CD4-positive, alpha-beta T cell treated with Interleukin-2 at 100 ng/mL for 4 hours (primary cell): Measurements from ENCODE around the gene RSPH1.
"Not testable (repeated sequence)": the region's sequence is repeated elsewhere in the genome, so short reads cannot be mapped to it uniquely, and the experiment has no call there.

Source experiments
- DNase-seq: peaks from one replicate; pipeline ENCODE4 v3.0.0-alpha.2; 2020; ENCODE audit warnings: low spot score

The RSPH1 gene

GRCh38 chr21:42486072-42486471 lies 10.0 kb downstream of the RSPH1 start:
- no peak for DNase-seq

DNA sequence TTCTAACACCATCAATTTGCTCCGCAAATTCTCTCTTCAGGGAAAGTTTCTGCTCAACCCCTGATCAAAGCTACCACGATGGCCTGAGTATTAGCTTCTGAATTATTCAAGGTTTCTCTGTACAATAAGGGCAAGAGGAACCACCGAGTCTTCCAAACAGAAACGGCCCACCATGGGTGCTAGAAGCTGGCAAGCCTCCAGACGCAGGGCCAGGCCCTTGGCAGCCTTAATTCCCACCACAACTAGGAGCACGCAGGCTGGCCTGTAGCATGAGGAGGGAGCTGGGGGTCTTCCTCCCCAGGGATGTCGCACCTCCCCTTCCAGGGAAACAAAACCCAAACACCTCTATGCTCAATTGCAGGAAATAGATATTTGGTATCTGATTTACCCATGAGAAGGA lies 11.1 kb downstream of the RSPH1 start:
- DNase-seq, result no peak

- DNase-seq, result no peak
Observed at GRCh38 chr21:42481169-42481568, 14.9 kb downstream of the RSPH1 start.

DNA sequence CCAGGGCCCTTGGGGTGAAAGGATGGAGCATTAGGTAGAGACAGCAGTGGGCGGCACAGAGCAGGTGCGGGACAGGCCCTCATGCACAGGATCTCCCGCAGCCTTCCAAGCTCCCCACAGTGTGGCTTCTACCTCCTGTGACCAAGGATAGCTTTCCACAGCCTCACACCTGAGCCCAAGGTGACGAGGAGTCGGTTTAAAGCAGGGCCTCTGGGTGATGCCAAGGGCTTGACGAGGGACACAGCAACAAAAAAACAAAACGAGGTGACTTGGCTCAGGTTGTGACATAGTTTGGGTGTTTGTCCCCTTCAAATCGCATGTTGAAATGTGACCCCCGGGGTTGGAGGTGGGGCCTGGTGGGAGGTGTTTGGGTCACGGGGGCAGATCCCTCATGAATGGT lies 15.3 kb downstream of the RSPH1 start:
- no peak for DNase-seq

GRCh38 chr21:42479582-42479981 lies 16.4 kb downstream of the RSPH1 start:
- no peak for DNase-seq

DNA sequence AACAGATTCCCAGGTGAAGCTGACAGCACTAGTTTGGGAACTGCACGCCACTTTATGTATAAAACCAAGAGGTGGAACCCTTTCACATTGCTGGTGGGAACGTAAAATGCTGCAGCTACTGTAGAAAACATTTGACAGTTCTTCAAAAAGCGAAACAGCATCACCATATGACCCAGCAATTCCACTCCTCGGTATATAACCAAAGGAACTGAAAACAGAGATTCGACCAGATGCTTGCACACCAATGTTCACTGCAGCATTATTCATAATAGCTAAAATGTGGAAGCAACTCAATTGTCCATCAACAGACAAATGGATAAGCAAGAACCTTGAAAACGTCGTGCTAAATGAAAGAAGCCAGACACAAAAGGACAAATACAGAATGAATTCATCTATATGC lies 17.5 kb downstream of the RSPH1 start:
- no peak for DNase-seq

- DNase-seq, result no peak
Observed at GRCh38 chr21:42476388-42477331, 19.4 kb downstream of the RSPH1 start.

DNA sequence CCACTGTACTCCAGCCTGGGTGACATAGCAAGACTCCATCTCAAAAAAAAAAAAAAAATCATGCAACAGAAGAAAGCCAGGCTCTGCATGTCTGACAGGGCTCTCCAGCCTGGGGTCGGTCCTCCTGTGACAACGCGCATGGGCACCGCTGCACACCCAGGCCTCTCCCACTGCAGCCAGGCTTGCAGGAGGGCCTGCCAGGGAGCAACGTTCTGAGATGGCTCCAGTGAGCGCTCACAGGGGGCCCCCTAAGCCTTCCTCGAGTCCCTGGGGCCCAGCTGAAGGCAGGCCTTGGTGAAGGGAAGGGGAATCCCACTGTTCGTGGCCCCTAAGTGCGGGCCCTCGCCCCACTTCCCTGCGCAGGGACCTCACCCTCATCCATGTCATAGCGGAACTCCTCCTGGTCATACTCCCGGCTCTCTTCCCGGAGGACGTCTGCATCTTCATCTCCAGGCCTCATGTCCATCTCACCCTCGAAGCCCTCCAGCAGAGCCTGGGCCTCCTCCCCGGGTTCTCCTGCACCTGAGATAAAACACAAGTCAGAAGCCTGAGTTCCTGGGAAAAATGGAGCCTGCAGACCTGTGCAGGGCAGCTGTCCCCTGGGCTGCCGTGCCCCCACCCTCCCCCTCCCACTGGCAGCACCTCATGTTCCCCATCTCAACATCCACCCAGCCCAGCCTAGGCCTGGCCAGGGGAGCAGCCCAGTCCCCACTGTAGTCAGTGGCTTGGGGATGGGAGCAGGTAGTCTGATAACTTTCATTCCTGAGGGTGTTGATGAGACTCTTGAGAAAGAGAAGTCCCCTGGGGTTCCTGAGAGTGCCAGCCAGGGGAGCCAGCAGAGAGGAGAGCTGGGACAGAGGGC lies 20.3 kb downstream of the RSPH1 start:
- DNase-seq, result no peak

DNA sequence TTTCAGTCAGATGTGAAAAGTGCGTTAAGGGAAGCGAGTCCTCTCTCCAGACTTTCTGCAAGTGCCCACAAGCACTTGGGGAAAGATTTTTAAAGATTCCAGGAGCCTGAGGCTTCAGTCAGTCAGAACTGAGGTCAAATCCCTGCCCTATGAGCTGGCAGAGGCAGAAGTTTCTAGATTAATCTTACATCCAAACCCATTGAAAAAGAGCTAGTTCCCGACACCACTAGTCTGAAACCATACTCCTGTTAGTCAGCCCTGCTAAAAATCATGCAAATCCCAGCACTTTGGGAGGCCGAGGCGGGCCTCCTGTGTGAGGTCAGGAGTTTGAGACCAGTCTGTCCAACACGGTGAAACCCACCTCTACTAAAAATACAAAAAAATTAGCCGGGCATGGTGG lies 21.0 kb downstream of the RSPH1 start:
- DNase-seq, result no peak

DNA sequence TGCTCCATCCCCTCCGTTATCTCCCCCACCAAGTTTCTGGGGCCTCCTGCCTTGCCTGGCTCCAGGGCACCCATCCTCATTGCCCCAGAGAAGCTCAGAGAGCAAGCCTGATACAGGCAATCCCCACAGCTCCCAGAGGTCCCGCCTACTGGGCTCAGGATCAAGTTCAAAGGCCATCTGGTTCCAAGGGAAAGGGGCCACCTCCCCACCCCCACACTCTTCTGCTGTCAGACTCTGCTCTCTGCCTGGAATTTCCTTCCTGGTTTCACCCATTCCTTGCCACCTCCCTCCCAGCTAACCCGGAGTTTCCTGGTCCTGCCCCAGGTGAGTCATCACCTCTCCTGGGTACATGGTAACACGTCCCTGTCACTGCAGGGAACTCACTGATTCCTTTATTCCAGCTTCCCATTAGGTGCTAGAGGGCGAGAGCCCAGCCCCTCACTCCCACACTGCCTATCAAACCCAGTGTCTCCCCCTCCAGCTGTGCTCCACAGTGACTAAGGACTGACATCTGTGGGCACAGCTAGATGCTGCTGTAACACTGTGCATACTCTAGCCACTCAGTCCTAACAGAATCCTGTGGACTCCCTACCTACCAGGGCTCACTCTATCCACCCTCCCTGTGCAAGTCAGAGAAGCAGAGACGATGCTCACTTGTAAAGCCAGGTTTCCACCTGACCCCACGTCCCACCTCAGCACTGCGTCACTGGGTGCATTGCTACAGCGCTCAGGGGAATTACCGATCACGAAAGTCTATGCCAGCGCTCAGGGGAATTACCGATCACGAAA lies 21.8 kb downstream of the RSPH1 start:
- DNase-seq, result no peak

- no peak for DNase-seq
Observed at GRCh38 chr21:42473498-42474042, 22.5 kb downstream of the RSPH1 start.

DNA sequence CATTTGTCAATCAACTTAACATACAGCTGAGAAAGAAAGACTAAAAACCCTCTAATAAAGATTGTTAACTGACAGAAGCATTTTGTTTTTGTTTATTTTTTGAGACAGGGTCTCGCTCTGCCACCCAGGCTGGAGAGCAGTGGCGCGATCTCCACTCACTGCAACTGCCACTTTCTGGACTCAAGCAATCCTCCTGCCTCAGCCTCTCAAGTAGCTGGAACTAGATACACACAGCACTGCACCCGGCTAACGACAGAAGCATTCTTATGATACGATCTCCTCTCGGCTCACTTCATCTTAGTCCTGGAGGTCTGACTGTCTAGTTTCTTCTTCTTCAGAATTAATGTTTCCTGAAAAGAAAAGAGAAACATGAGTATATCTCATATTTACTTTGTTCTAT lies 23.5 kb downstream of the RSPH1 start:
- no peak for DNase-seq

DNA sequence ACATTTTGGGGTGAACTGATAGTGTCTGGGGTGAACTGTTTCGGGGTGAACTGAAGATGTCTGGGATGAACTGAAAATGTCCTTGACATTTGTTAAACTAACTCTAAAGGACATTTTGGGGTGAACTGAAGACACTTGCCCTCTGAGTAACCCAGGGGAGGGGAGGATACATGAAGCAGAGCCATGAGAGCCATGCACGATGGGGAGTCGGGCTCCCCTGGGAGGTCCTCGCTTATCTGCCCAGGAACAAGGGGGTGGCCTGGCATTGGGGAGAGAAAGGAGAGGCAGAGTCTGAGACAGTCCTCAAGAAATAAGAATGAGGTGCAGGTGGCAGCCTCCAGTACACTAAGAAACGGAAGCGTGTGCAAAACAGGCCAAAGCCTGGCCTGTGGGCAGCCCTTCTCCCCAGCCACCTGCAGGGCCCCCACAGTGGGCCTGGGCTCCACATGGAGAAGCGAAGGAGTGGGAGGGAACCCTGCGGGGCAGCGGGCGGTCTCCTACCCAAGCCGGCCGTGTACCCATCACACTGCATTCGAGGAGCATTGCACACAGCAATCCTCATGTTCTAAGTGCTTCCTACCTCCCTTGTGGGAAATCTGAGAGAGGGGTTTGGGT lies 24.2 kb downstream of the RSPH1 start:
- DNase-seq, result no peak

GRCh38 chr21:42471206-42471605 lies 24.8 kb downstream of the RSPH1 start:
- no peak for DNase-seq

DNA sequence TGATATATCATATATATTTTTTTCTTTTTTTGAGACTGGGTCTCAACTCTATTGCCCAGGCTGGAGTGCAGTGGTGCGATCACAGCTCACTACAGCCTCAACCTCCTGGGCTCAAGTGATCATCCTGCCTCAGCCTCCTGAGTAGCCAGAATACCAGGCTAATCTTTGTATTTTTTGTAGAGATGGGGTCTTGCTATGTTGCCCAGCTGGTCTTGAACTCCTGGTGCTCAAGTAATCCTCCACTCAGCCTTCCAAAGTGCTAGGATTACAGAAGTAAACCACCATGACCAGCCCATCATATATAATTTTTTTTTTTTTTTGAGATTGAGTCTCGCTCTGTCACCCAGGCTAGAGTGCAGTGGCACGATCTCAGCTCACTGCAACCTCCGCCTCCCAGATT lies 26.3 kb downstream of the RSPH1 start:
- not testable (repeated sequence) for DNase-seq

DNA sequence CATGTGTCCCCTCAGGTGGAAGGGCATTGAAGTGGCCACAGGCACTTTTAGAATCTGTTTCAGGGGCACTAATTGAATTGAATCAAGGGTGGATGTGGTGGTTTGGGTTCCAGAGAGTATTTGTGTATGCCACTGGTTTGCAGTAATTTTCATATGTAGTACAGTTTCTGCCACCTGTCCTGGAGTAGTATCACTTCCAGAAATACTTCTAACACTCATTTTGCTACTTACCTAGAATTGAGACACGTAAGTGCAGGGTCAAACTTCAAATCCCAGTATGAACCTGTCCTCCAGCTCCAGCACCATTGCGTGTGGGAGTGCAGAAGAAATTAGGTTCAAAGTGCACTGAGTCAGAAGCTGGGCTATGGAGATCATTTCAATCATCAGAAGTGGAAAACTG lies 26.8 kb downstream of the RSPH1 start:
- no peak for DNase-seq

GRCh38 chr21:42468491-42469131 lies 27.4 kb downstream of the RSPH1 start:
- DNase-seq, result no peak

- DNase-seq, result peak; percentile 26
Observed at GRCh38 chr21:42467140-42467983, 28.7 kb downstream of the RSPH1 start.

GRCh38 chr21:42466700-42467099 lies 29.3 kb downstream of the RSPH1 start:
- no peak for DNase-seq

- no peak for DNase-seq
Observed at GRCh38 chr21:42465803-42466127, 30.3 kb downstream of the RSPH1 start.
